B cell (primary cell): ENCODE measurements around the gene PPP2R5C. TPM values are rescaled to one million over a fixed set of nuclear protein-coding genes. Genes with fewer than 3 reads are reported as not detected.

Experiments
- ATAC-seq: fragments of 200-7000 bp; cut with Tn5 transposase; one replicate; pipeline ENCODE4 v1.10.0; 2021; ENCODE audit warnings: low read depth, mild to moderate bottlenecking, moderate number of reproducible peaks, moderate library complexity
- CTCF ChIA-PET: fragments of 350-600 bp; sonication (Branson Sonifier 250); formaldehyde crosslinking; loops from one replicate; lab custom pipeline; 2021; ENCODE audit warnings: antibody characterized with exemption, inconsistent platforms; lab: Charles Lee
- POLR2A ChIA-PET: fragments of 350-600 bp; sonication (Branson Sonifier 250); formaldehyde crosslinking; loops from one replicate; lab custom pipeline; 2021; ENCODE audit warnings: antibody characterized with exemption; lab: Charles Lee
- DNase-seq: peaks from one replicate; pipeline ENCODE4 v3.0.0; 2013
- H2AFZ ChIP-seq: 2 replicates; pipeline ENCODE4 v1.6.1; 2012; ENCODE audit warnings: mild to moderate bottlenecking, low read depth, low read length; ENCODE audit not compliant: insufficient read depth, poor library complexity, severe bottlenecking
- H3K27ac ChIP-seq, 2 donors: 1 replicate in 1 of 2; 2 replicates in 1 of 2; pipeline ENCODE4 v1.5.1; 2012 to 2013; ENCODE audit warnings: low read length in 2 of 2, mild to moderate bottlenecking in 2 of 2, moderate library complexity in 1 of 2
- H3K27me3 ChIP-seq, 4 experiments: fragments of 200-600 bp in 1 of 4; sonication (generic) in 1 of 4; replicated peaks in 1 of 4; 1 replicate in 2 of 4; 2 replicates in 2 of 4; pipeline versions ENCODE4 v1.6.1 to v1.7.0; 2013 to 2016; ENCODE audit warnings: low read length in 3 of 4, mild to moderate bottlenecking in 2 of 4, mixed read lengths in 1 of 4, moderate library complexity in 1 of 4; ENCODE audit not compliant: insufficient read depth in 4 of 4, control insufficient read depth in 3 of 4; ENCODE audit errors: control extremely low read depth in 1 of 4
- H3K36me3 ChIP-seq, 2 experiments: replicated peaks in 1 of 2; 1 replicate in 1 of 2; 2 replicates in 1 of 2; pipeline versions ENCODE4 v1.6.1 to v1.7.1; 2013; ENCODE audit warnings: low read length in 1 of 2; ENCODE audit not compliant: insufficient read depth in 2 of 2, control insufficient read depth in 1 of 2; ENCODE audit errors: control extremely low read depth in 1 of 2, extremely low read depth in 1 of 2
- H3K4me1 ChIP-seq, 2 donors: fragments of 200-600 bp in 1 of 2; sonication (generic) in 1 of 2; 1 replicate in 1 of 2; 2 replicates in 1 of 2; pipeline versions ENCODE4 v1.5.1 to v1.6.1; 2013 to 2017; ENCODE audit warnings: low read length in 2 of 2; ENCODE audit not compliant: control insufficient read depth in 2 of 2, insufficient read depth in 2 of 2
- H3K4me2 ChIP-seq: replicated peaks from 2 replicates; pipeline ENCODE3; 2012; ENCODE audit warnings: mild to moderate bottlenecking, low read depth, low read length; ENCODE audit not compliant: poor library complexity, severe bottlenecking
- H3K4me3 ChIP-seq, 5 experiments: fragments of 200-600 bp in 1 of 5; sonication (generic) in 1 of 5; 1 replicate in 3 of 5; 2 replicates in 2 of 5; pipeline versions ENCODE4 v1.5.1 to v1.7.0; 2011 to 2016; ENCODE audit warnings: low read length in 4 of 5, mild to moderate bottlenecking in 4 of 5, low read depth in 2 of 5, control low read depth in 1 of 5, moderate library complexity in 1 of 5; ENCODE audit not compliant: insufficient read depth in 1 of 5; ENCODE audit errors: control extremely low read depth in 1 of 5, extremely low read depth in 1 of 5
- H3K79me2 ChIP-seq: fragments of 200-600 bp; sonication (generic); one replicate; pipeline ENCODE4 v1.6.0; 2016; ENCODE audit warnings: low read length; ENCODE audit not compliant: control insufficient read depth, insufficient read depth
- H3K9ac ChIP-seq: fragments of 200-600 bp; sonication (generic); 2 replicates; pipeline ENCODE4 v1.6.1; 2017; ENCODE audit warnings: mild to moderate bottlenecking, low read length, moderate library complexity
- H3K9me3 ChIP-seq, 3 donors: one replicate each; pipeline versions ENCODE4 v1.6.1 to v1.7.1; 2013; ENCODE audit warnings: low read length in 2 of 3; ENCODE audit not compliant: control insufficient read depth in 2 of 3, insufficient read depth in 1 of 3; ENCODE audit errors: control extremely low read depth in 1 of 3
- H4K20me1 ChIP-seq: 2 replicates; pipeline ENCODE4 v1.6.0; 2012; ENCODE audit warnings: mild to moderate bottlenecking, low read length; ENCODE audit not compliant: insufficient read depth, control insufficient read depth, poor library complexity, severe bottlenecking
- H3K27ac Mint-ChIP-seq: one replicate; pipeline ENCODE4 v1.8.0; 2021; ENCODE audit warnings: mixed read lengths
- H3K27me3 Mint-ChIP-seq: one replicate; pipeline ENCODE4 v1.8.0; 2021; ENCODE audit warnings: mixed read lengths
- H3K4me1 Mint-ChIP-seq: one replicate; pipeline ENCODE4 v1.8.0; 2021; ENCODE audit warnings: mixed read lengths
- H3K4me3 Mint-ChIP-seq: one replicate; pipeline ENCODE4 v1.8.0; 2021; ENCODE audit warnings: mixed read lengths
- H3K9me3 Mint-ChIP-seq: one replicate; pipeline ENCODE4 v1.8.0; 2022; ENCODE audit warnings: mixed read lengths; ENCODE audit not compliant: insufficient read depth
- CTCF ChIP-seq: fragments of 200-600 bp; IDR thresholded peaks from one replicate; pipeline ENCODE4 v1.8.0; 2022; ENCODE audit warnings: antibody characterized with exemption, mild to moderate bottlenecking
- EZH2 ChIP-seq: IDR thresholded peaks from 2 replicates; pipeline ENCODE4 v1.6.1; 2012; ENCODE audit warnings: borderline replicate concordance, low read depth, mild to moderate bottlenecking, moderate library complexity, low read length; ENCODE audit not compliant: insufficient read depth, poor library complexity, severe bottlenecking
- WGBS: methylation state at CpG from one replicate; pipeline ENCODE4 v1.1.5; 2013; ENCODE audit warnings: missing lambda C conversion rate; ENCODE audit not compliant: insufficient coverage; 5-methylcytosine and 5-hydroxymethylcytosine counted together
- intact Hi-C: fragments of 100-400 bp; cut with micrococcal nuclease; formaldehyde crosslinking; loops from one replicate; pipeline ENCODE4 v1.10.0; 2022
- polyA plus RNA-seq: library from polyadenylated mRNA; depleted of rRNA; stranded (reverse); fragments of >200 nt; gene quantifications from 2 replicates; pipeline ENCODE4 v1.2.3, GENCODE V29; 2012
- total RNA-seq, 2 donors: library from RNA; stranded (reverse); fragments of 120-200 nt in 1 of 2; gene quantifications; 1 replicate in 1 of 2; 2 replicates in 1 of 2; pipeline versions ENCODE4 v1.2.3 to v1.2.4, GENCODE V29; 2013 to 2022

The PPP2R5C gene
- total and polyA plus RNA-seq, 2 donors (not counting 1 experiment from before 2014, with no cell fraction given): 91.7 to 330 TPM

DNA sequence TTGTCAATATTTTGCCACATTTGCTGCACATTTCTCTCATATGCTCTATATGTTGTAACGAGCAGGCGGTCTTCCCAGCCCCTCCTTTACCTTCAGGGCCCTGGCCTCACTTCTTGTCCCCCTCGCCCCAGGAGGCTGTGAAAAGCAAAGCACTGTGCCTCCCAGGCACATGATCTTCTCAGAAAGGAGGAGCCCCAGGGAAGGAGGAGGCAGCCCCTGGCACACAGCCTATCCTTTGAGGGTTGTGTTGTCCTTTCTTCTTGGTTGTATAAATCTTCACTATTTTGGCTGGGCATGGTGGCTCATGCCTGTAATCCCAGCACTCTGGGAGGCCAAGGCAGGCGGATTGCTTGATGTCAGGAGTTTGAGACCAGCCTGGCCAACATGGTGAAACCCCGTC, 77.0 kb downstream of the PPP2R5C start:
- WGBS: 100% methylated on average over 1 of the region's 5 CpGs
- Histone ChIP-seq H2AFZ (no peak overlapping the region), H3K36me3 (peaks cover 0 to 8% of the 10 kb centered on the region in 2 experiments), H4K20me1 (peaks cover 49% of the 10 kb centered on the region), H3K9me3 (no peaks in the 10 kb centered on the region), H3K79me2 (peaks cover 90% of the 10 kb centered on the region), H3K4me3 (no peak overlapping the region), H3K27me3 (no peaks in the 10 kb centered on the region), H3K4me2 (peak overlapping the region; percentile 43), H3K27ac (peak overlapping the region; percentile 3 to 30), H3K9ac (no peak overlapping the region), H3K4me1 (peaks cover 32 to 42% of the 10 kb centered on the region in 2 donors)
- H3K27me3 Mint-ChIP-seq: no peaks in the 10 kb centered on the region
- CTCF ChIA-PET: interaction anchor here (0.7 to 8.4 kb wide), 3 partner anchors 55 to 151 kb away, joined by 3 to 190 read pairs (median 4); no protein-coding TSS in a partner anchor
- TF ChIP-seq CTCF: no peak
- peaks cover 67% of the 10 kb centered on the region for H3K4me1 Mint-ChIP-seq
- ATAC-seq (no peak), DNase-seq (no peak)
- POLR2A ChIA-PET: no interaction called here
- intact Hi-C loops: no loop called here
- no peaks in the 10 kb centered on the region for H3K9me3 Mint-ChIP-seq
- H3K27ac Mint-ChIP-seq: peak overlapping the region; percentile 66
- no peak overlapping the region for H3K4me3 Mint-ChIP-seq

DNA sequence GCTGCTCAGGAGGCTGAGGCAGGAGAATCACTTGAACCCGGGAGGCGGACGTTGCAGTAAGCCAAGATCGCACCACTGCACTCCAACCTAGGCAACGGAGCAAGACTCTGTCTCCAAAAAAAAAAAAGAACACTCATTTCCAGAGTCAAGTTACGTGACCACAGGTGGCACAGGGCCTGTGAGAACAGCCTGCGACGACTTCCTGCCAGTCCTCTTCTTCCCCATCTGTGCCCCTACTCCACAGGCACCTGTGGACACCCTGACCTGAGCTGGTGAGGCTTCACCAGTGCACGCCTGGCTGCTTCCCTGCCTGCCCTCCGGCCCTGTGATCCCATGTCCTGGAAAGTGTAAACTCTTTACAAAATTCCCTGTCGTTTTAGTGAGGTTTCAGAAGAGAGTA, 77.7 kb downstream of the PPP2R5C start:
- Histone ChIP-seq H3K4me1 (peaks cover 39 to 47% of the 10 kb centered on the region in 2 donors), H3K4me2 (peak overlapping the region; percentile 31), H3K27ac (peak overlapping the region; percentile 30 to 51), H3K9ac (no peak overlapping the region), H3K4me3 (no peak overlapping the region), H2AFZ (no peak overlapping the region), H3K36me3 (peaks cover 0 to 5% of the 10 kb centered on the region in 2 experiments), H3K27me3 (no peaks in the 10 kb centered on the region), H3K9me3 (no peaks in the 10 kb centered on the region), H3K79me2 (peaks cover 88% of the 10 kb centered on the region), H4K20me1 (peaks cover 47% of the 10 kb centered on the region)
- intact Hi-C loops: loop anchor here (1.0 kb wide), 1 partner anchor 14 kb away; no protein-coding TSS in a partner anchor
- peaks cover 70% of the 10 kb centered on the region for H3K4me1 Mint-ChIP-seq
- H3K9me3 Mint-ChIP-seq: no peaks in the 10 kb centered on the region
- peak; percentile 71 for DNase-seq
- CTCF ChIA-PET: interaction anchor here (0.7 to 8.4 kb wide), 3 partner anchors 26 to 152 kb away, joined by 3 to 190 read pairs (median 4); no protein-coding TSS in a partner anchor
- 4% methylated on average over 8 of the region's 11 CpGs for WGBS
- H3K4me3 Mint-ChIP-seq: peak overlapping the region; percentile 77
- POLR2A ChIA-PET: interaction anchor here (0.7 to 1.3 kb wide), 3 partner anchors 10 to 64 kb away, joined by 4 to 5 read pairs (median 5); no protein-coding TSS in a partner anchor
- H3K27me3 Mint-ChIP-seq: no peaks in the 10 kb centered on the region
- peak; percentile 22 for ATAC-seq
- peak overlapping the region; percentile 93 for H3K27ac Mint-ChIP-seq
- TF ChIP-seq EZH2 (no peak), CTCF (no peak)
